Activated naive CD8-positive, alpha-beta T cell treated with anti-CD3 and anti-CD28 coated beads, Interleukin-2, amount 50 U/mL, for 24 hours (primary cell): ENCODE measurements around the gene MYL6B.

Experiments
- ATAC-seq: fragments of 150-1000 bp; cut with Tn5 transposase; one replicate; pipeline ENCODE4 v1.10.0; 2021
- DNase-seq: peaks from one replicate; pipeline ENCODE4 v3.0.0; 2021
- H3K27ac Mint-ChIP-seq: one replicate; pipeline ENCODE4 v1.8.0; 2021; ENCODE audit warnings: mild to moderate bottlenecking, mixed read lengths
- H3K27me3 Mint-ChIP-seq: one replicate; pipeline ENCODE4 v1.8.0; 2021; ENCODE audit warnings: mixed read lengths
- H3K36me3 Mint-ChIP-seq: one replicate; pipeline ENCODE4 v1.8.0; 2021; ENCODE audit warnings: low read depth, mixed read lengths
- H3K4me1 Mint-ChIP-seq: one replicate; pipeline ENCODE4 v1.8.0; 2021; ENCODE audit warnings: mixed read lengths
- H3K4me3 Mint-ChIP-seq: one replicate; pipeline ENCODE4 v1.8.0; 2021; ENCODE audit warnings: mild to moderate bottlenecking, moderate library complexity, mixed read lengths
- H3K9me3 Mint-ChIP-seq: one replicate; pipeline ENCODE4 v1.8.0; 2021; ENCODE audit warnings: mixed read lengths

The MYL6B gene

GRCh38 chr12:56162468-56163290 is 10.3 kb downstream of the MYL6B start:
- peak overlapping the region; percentile 59 for H3K27ac Mint-ChIP-seq
- H3K4me3 Mint-ChIP-seq = no peak overlapping the region
- peaks cover 60% of the 10 kb centered on the region for H3K36me3 Mint-ChIP-seq
- H3K27me3 Mint-ChIP-seq = no peaks in the 10 kb centered on the region
- peaks cover 33% of the 10 kb centered on the region for H3K4me1 Mint-ChIP-seq
- ATAC-seq = no peak
- no peaks in the 10 kb centered on the region for H3K9me3 Mint-ChIP-seq
- no peak for DNase-seq

GRCh38 chr12:56163533-56164344 is 11.4 kb downstream of the MYL6B start:
- H3K4me3 Mint-ChIP-seq = no peak overlapping the region
- H3K4me1 Mint-ChIP-seq = peaks cover 31% of the 10 kb centered on the region
- H3K9me3 Mint-ChIP-seq = no peaks in the 10 kb centered on the region
- DNase-seq (no peak), ATAC-seq (no peak)
- no peak overlapping the region for H3K27ac Mint-ChIP-seq
- H3K36me3 Mint-ChIP-seq = peaks cover 55% of the 10 kb centered on the region
- no peaks in the 10 kb centered on the region for H3K27me3 Mint-ChIP-seq

GRCh38 chr12:56164345-56164729 is 11.9 kb downstream of the MYL6B start:
- DNase-seq (no peak), ATAC-seq (no peak)
- Mint-ChIP-seq H3K27ac (no peak overlapping the region), H3K36me3 (peaks cover 52% of the 10 kb centered on the region), H3K27me3 (no peaks in the 10 kb centered on the region), H3K9me3 (no peaks in the 10 kb centered on the region), H3K4me1 (peaks cover 25% of the 10 kb centered on the region), H3K4me3 (no peak overlapping the region)

GRCh38 chr12:56165369-56165768 is 13.0 kb downstream of the MYL6B start:
- ATAC-seq = no peak
- H3K4me3 Mint-ChIP-seq = no peak overlapping the region
- H3K4me1 Mint-ChIP-seq = peaks cover 15% of the 10 kb centered on the region
- H3K9me3 Mint-ChIP-seq = no peaks in the 10 kb centered on the region
- no peaks in the 10 kb centered on the region for H3K27me3 Mint-ChIP-seq
- H3K36me3 Mint-ChIP-seq = peaks cover 51% of the 10 kb centered on the region
- peak overlapping the region; percentile 15 for H3K27ac Mint-ChIP-seq
- no peak for DNase-seq

- Mint-ChIP-seq H3K27ac (no peak overlapping the region), H3K4me1 (no peaks in the 10 kb centered on the region), H3K36me3 (peaks cover 47% of the 10 kb centered on the region), H3K27me3 (no peaks in the 10 kb centered on the region), H3K4me3 (no peak overlapping the region), H3K9me3 (no peaks in the 10 kb centered on the region)
- no peak for DNase-seq
- no peak for ATAC-seq
These were observed 16.9 kb downstream of the MYL6B start for GRCh38 chr12:56169229-56169759.

- peaks cover 43% of the 10 kb centered on the region for H3K36me3 Mint-ChIP-seq
- no peaks in the 10 kb centered on the region for H3K4me1 Mint-ChIP-seq
- peak overlapping the region; percentile 1 for H3K27ac Mint-ChIP-seq
- H3K27me3 Mint-ChIP-seq = no peaks in the 10 kb centered on the region
- no peak for ATAC-seq
- no peak for DNase-seq
- H3K4me3 Mint-ChIP-seq = no peak overlapping the region
- H3K9me3 Mint-ChIP-seq = no peaks in the 10 kb centered on the region
These were observed 20.5 kb downstream of the MYL6B start for GRCh38 chr12:56172839-56173238.

GRCh38 chr12:56178347-56178746 is 26.0 kb downstream of the MYL6B start:
- no peak for ATAC-seq
- Mint-ChIP-seq H3K4me3 (no peak overlapping the region), H3K4me1 (no peaks in the 10 kb centered on the region), H3K9me3 (no peaks in the 10 kb centered on the region), H3K36me3 (peaks cover 43% of the 10 kb centered on the region), H3K27ac (no peak overlapping the region), H3K27me3 (no peaks in the 10 kb centered on the region)
- DNase-seq = no peak

- Mint-ChIP-seq H3K9me3 (no peaks in the 10 kb centered on the region), H3K27me3 (no peaks in the 10 kb centered on the region), H3K27ac (peak overlapping the region; percentile 90), H3K4me1 (peaks cover 35% of the 10 kb centered on the region), H3K36me3 (peaks cover 31% of the 10 kb centered on the region), H3K4me3 (peak overlapping the region; percentile 90)
- ATAC-seq (no peak), DNase-seq (no peak)
These were observed 34.6 kb downstream of the MYL6B start for GRCh38 chr12:56186957-56187356.

- H3K36me3 Mint-ChIP-seq = peaks cover 31% of the 10 kb centered on the region
- ATAC-seq (no peak), DNase-seq (no peak)
- peak overlapping the region; percentile 90 for H3K27ac Mint-ChIP-seq
- H3K9me3 Mint-ChIP-seq = no peaks in the 10 kb centered on the region
- peaks cover 40% of the 10 kb centered on the region for H3K4me1 Mint-ChIP-seq
- H3K27me3 Mint-ChIP-seq = no peaks in the 10 kb centered on the region
- peak overlapping the region; percentile 90 for H3K4me3 Mint-ChIP-seq
These were observed 35.9 kb downstream of the MYL6B start for GRCh38 chr12:56188131-56188777.

GRCh38 chr12:56188778-56189098 is 36.4 kb downstream of the MYL6B start:
- Mint-ChIP-seq H3K4me3 (peak overlapping the region; percentile 90), H3K36me3 (peaks cover 30% of the 10 kb centered on the region), H3K9me3 (no peaks in the 10 kb centered on the region), H3K27ac (peak overlapping the region; percentile 90), H3K4me1 (peaks cover 43% of the 10 kb centered on the region), H3K27me3 (no peaks in the 10 kb centered on the region)
- no peak for ATAC-seq
- peak; percentile 22 for DNase-seq

GRCh38 chr12:56189099-56189917 is 36.9 kb downstream of the MYL6B start, which contains the start of gene SMARCC2:
SMARCC2 (minus strand) TSS chr12:56189483; CDS start chr12:56189461, 22 bp downstream.
- peak; percentile 92 for DNase-seq
- H3K27ac Mint-ChIP-seq = peak within 1 kb of the TSS; percentile 97
- peak; percentile 86 for ATAC-seq
- H3K27me3 Mint-ChIP-seq = no peaks in the 10 kb centered on the region
- H3K4me1 Mint-ChIP-seq = peaks cover 43% of the 10 kb centered on the region
- H3K9me3 Mint-ChIP-seq = no peaks in the 10 kb centered on the region
- peaks cover 24% of the 10 kb centered on the region for H3K36me3 Mint-ChIP-seq
- H3K4me3 Mint-ChIP-seq = peak within 1 kb of the TSS; percentile 90

- peak overlapping the region; percentile 97 for H3K27ac Mint-ChIP-seq
- no peaks in the 10 kb centered on the region for H3K9me3 Mint-ChIP-seq
- H3K27me3 Mint-ChIP-seq = no peaks in the 10 kb centered on the region
- ATAC-seq = peak; percentile 65
- H3K4me3 Mint-ChIP-seq = peak overlapping the region; percentile 90
- peaks cover 16% of the 10 kb centered on the region for H3K36me3 Mint-ChIP-seq
- H3K4me1 Mint-ChIP-seq = peaks cover 43% of the 10 kb centered on the region
- DNase-seq = peak; percentile 90
These were observed 37.7 kb downstream of the MYL6B start for GRCh38 chr12:56189918-56190694.

- Mint-ChIP-seq H3K27ac (peak overlapping the region; percentile 97), H3K27me3 (no peaks in the 10 kb centered on the region), H3K4me3 (peak overlapping the region; percentile 90), H3K9me3 (no peaks in the 10 kb centered on the region), H3K36me3 (peaks cover 15% of the 10 kb centered on the region), H3K4me1 (peaks cover 43% of the 10 kb centered on the region)
- no peak for ATAC-seq
- no peak for DNase-seq
These were observed 38.3 kb downstream of the MYL6B start for GRCh38 chr12:56190695-56191155.
